Hepatocyte (in vitro differentiated cells): ENCODE results near the gene FOXO1.

Experiments used
- CTCF ChIP-seq: fragments of 200-600 bp; sonication (generic); IDR thresholded peaks from 2 replicates; pipeline ENCODE4 v1.5.1; 2016; ENCODE audit warnings: antibody characterized with exemption, mild to moderate bottlenecking; ENCODE audit not compliant: poor library complexity
- EZH2 ChIP-seq: fragments of 200-600 bp; sonication (generic); IDR thresholded peaks from 2 replicates; pipeline ENCODE4 v1.6.1; 2016; ENCODE audit warnings: antibody characterized with exemption, mild to moderate bottlenecking, borderline replicate concordance

GRCh38 chr13:40632915-40633314, 33.5 kb downstream of the FOXO1 start:
- TF ChIP-seq EZH2 (no peak), CTCF (no peak)
